Transverse colon (tissue), 3 donors: ENCODE data around the gene EHBP1.

Experiments used
- CTCF ChIP-seq, 5 experiments: fragments of 200-600 bp in 3 of 5; fragments of 450-650 bp in 2 of 5; sonication (generic) in 3 of 5; IDR thresholded peaks; 1 replicate in 2 of 5; 2 replicates in 3 of 5; pipeline ENCODE4 v1.5.1; 2016 to 2017; ENCODE audit warnings: antibody characterized with exemption in 5 of 5, inconsistent platforms in 3 of 5, mild to moderate bottlenecking in 2 of 5, moderate library complexity in 1 of 5
- POLR2A ChIP-seq: fragments of 450-650 bp; IDR thresholded peaks from one replicate; pipeline ENCODE4 v1.6.1; 2016; ENCODE audit warnings: antibody characterized with exemption, mild to moderate bottlenecking, moderate library complexity

- TF ChIP-seq CTCF (IDR thresholded peaks at IDR 0.05) (no peak), POLR2A (no peak)
Measured at GRCh38 chr2:63053081-63053888, 347.8 kb downstream of the EHBP1 start.
